DOHH2 (cell line): ENCODE results near the gene PPP1R14B.

Experiments used
- H3F3A ChIP-seq: fragments of 200-600 bp; sonication (generic), shearing (Covaris generic); 2 replicates; pipeline ENCODE4 v1.6.0; 2016; ENCODE audit warnings: antibody characterized with exemption, mild to moderate bottlenecking; ENCODE audit not compliant: control insufficient read depth, insufficient read depth
- H3K27ac ChIP-seq: fragments of 200-600 bp; sonication (generic); 2 replicates; pipeline ENCODE4 v1.5.1; 2014; ENCODE audit warnings: low read depth, mild to moderate bottlenecking, low read length, moderate library complexity
- H3K27me3 ChIP-seq: fragments of 200-600 bp; sonication (generic); 2 replicates; pipeline ENCODE4 v1.6.1; 2014; ENCODE audit warnings: mild to moderate bottlenecking, low read length, mixed read lengths; ENCODE audit not compliant: control insufficient read depth
- H3K36me3 ChIP-seq: fragments of 200-600 bp; sonication (generic); 2 replicates; pipeline ENCODE4 v1.6.1; 2014; ENCODE audit warnings: mild to moderate bottlenecking, low read length, moderate library complexity, mixed read lengths; ENCODE audit not compliant: control insufficient read depth
- H3K4me1 ChIP-seq: fragments of 200-600 bp; sonication (generic); 2 replicates; pipeline ENCODE4 v1.6.1; 2014; ENCODE audit warnings: mild to moderate bottlenecking, low read length, mixed read lengths; ENCODE audit not compliant: control insufficient read depth
- H3K4me2 ChIP-seq: fragments of 200-600 bp; sonication (generic); 2 replicates; pipeline ENCODE4 v1.6.0; 2014; ENCODE audit warnings: mild to moderate bottlenecking, low read length, moderate library complexity
- H3K4me3 ChIP-seq: fragments of 200-600 bp; sonication (generic); 2 replicates; pipeline ENCODE4 v1.5.1; 2014; ENCODE audit warnings: mild to moderate bottlenecking, low read length, mixed read lengths
- H3K79me2 ChIP-seq: fragments of 200-600 bp; sonication (generic); 2 replicates; pipeline ENCODE4 v1.6.1; 2014; ENCODE audit warnings: mild to moderate bottlenecking, low read length, mixed read lengths; ENCODE audit not compliant: control insufficient read depth
- H3K9me2 ChIP-seq: fragments of 200-600 bp; sonication (generic); replicated peaks from 2 replicates; pipeline ENCODE4 v1.6.1; 2014; ENCODE audit warnings: mild to moderate bottlenecking, low read length, mixed read lengths; ENCODE audit not compliant: control insufficient read depth
- H3K9me3 ChIP-seq: fragments of 200-600 bp; sonication (generic); 2 replicates; pipeline ENCODE4 v1.6.1; 2014; ENCODE audit warnings: antibody characterized with exemption, low read length, mixed read lengths; ENCODE audit not compliant: control insufficient read depth, insufficient read depth
- H4K20me1 ChIP-seq: fragments of 200-600 bp; sonication (generic); 2 replicates; pipeline ENCODE4 v1.6.0; 2014; ENCODE audit warnings: low read depth, mild to moderate bottlenecking, antibody characterized with exemption, low read length, moderate library complexity; ENCODE audit not compliant: control insufficient read depth, insufficient read depth
- CTCF ChIP-seq: fragments of 200-600 bp; sonication (generic); IDR thresholded peaks from one replicate; pipeline ENCODE4 v1.5.1; 2014; ENCODE audit warnings: antibody characterized with exemption, mild to moderate bottlenecking, low read depth, low read length; ENCODE audit not compliant: poor library complexity, severe bottlenecking
- EZH2phosphoT487 ChIP-seq: fragments of 200-600 bp; sonication (generic); IDR thresholded peaks from 2 replicates; pipeline ENCODE4 v1.6.1; 2017; ENCODE audit warnings: borderline replicate concordance, mild to moderate bottlenecking, antibody characterized with exemption, low read length, moderate library complexity, mixed read lengths

Gene PPP1R14B

GRCh38 chr11:64196626-64197025 lies 50.1 kb downstream of the PPP1R14B start:
- no peaks in the 10 kb centered on the region for H3K9me2 ChIP-seq
- H3K4me3 ChIP-seq = no peak overlapping the region
- H3K79me2 ChIP-seq = peaks cover 18% of the 10 kb centered on the region
- no peaks in the 10 kb centered on the region for H3K27me3 ChIP-seq
- H3F3A ChIP-seq = peaks cover 5% of the 10 kb centered on the region; the same call in 1 of the 2 replicates
- H3K9me3 ChIP-seq = no peaks in the 10 kb centered on the region
- H3K36me3 ChIP-seq = peaks cover 89% of the 10 kb centered on the region
- TF ChIP-seq CTCF = no peak
- no peak for TF ChIP-seq EZH2phosphoT487
- H3K4me2 ChIP-seq = no peak overlapping the region
- H3K27ac ChIP-seq = no peak overlapping the region
- H3K4me1 ChIP-seq = no peaks in the 10 kb centered on the region
- H4K20me1 ChIP-seq = no peaks in the 10 kb centered on the region
